Esophagus squamous epithelium (tissue), 4 donors: ENCODE data around the gene ZNF341.

Source experiments
- CTCF ChIP-seq, 6 experiments: fragments of 450-650 bp in 4 of 6; fragments of 200-600 bp in 2 of 6; sonication (generic) in 2 of 6; IDR thresholded peaks; one replicate each; pipeline ENCODE4 v1.5.1; 2016 to 2019; ENCODE audit warnings: antibody characterized with exemption in 6 of 6, mild to moderate bottlenecking in 4 of 6, moderate library complexity in 4 of 6
- POLR2A ChIP-seq, 4 donors: fragments of 450-650 bp; IDR thresholded peaks; one replicate each; pipeline ENCODE4 v1.6.1; 2017; ENCODE audit warnings: antibody characterized with exemption in 4 of 4, mild to moderate bottlenecking in 4 of 4, moderate library complexity in 3 of 4

- no peak for TF ChIP-seq CTCF (IDR thresholded peaks at IDR 0.05)
- TF ChIP-seq POLR2A (IDR thresholded peaks at IDR 0.05) = no peak
Observed at GRCh38 chr20:33781133-33781532, 49.3 kb downstream of the ZNF341 start.
